Measurements from ENCODE around the gene SLC30A4. TPM values are rescaled to one million over a fixed set of nuclear protein-coding genes. Genes with fewer than 3 reads are reported as not detected.
A peak's percentile ranks its signal among the peaks of the same experiment; 100 is the strongest.

Gene SLC30A4
- total and polyA plus RNA-seq, 8 donors = 0.76 to 12.9 (median 2.4) TPM

DNA sequence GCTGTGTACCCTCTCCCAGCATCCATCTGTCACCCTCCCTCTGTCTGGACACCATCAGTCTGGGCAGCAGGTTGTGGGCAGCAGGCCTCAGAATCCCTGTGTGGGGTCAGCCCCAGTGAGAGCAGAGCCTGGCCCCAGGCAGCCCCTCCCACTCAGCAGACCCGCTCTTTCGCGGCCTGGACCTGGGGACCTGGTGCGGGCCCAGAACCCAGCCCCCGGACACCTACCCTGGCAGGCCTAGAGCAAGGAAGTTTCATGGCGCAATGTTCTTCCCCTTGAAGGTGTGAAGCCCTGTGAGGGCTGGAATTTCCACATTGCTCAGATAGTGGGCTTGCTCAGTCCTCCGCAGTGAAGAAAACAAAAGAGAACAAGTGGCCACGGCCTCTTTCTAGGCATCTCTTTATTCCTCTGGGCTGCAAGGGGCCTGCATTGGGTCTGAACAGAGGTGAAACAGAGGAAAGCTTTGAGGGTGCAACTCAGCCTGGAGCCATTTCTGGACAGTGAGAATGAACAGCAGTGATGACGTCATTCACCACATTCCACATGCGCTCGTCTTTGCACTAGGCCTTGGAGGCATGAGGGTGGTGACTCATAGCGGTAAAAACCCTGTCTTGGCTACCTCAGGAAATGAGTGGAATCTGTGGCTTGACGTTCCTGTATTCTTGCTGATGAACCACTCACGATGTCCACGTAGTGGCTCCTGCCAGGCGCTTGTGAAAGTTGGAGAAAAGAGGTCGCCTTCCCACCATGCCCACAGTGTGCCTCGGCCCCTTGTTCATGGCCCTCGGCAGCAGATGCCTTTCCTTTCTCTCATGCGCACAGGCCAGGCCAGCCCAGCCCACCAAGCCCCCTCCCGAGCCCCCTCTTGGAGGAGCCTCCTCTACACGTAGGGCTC, 66.1 kb downstream of the SLC30A4 start:
- no peak overlapping the region for H3K4me3 ChIP-seq
- peaks cover 0 to 6% (median 2%) of the 10 kb centered on the region in 4 donors for H3K36me3 ChIP-seq
- H3K4me1 ChIP-seq = peaks cover 13 to 59% (median 38%) of the 10 kb centered on the region in 4 donors
- H3K9me3 ChIP-seq = no peaks in the 10 kb centered on the region
- H3K27ac ChIP-seq = peak overlapping the region; percentile 35 to 88 (median 83)
- WGBS, 5 donors = 47 to 75% (median 72%) methylated on average over 21 to 22 of the region's 22 CpGs
- no peak for TF ChIP-seq POLR2A (IDR thresholded peaks at IDR 0.05)
- TF ChIP-seq POLR2AphosphoS5 (IDR thresholded peaks at IDR 0.05) = peak in 2 of 3 donors; percentile 52 to 83
- no peaks in the 10 kb centered on the region for H3K27me3 ChIP-seq
- peak; percentile 55 to 80 for DNase-seq
- intact Hi-C loops (cut with DNase I; ENCODE audit: low total_unique reads) = no loop called here

DNA sequence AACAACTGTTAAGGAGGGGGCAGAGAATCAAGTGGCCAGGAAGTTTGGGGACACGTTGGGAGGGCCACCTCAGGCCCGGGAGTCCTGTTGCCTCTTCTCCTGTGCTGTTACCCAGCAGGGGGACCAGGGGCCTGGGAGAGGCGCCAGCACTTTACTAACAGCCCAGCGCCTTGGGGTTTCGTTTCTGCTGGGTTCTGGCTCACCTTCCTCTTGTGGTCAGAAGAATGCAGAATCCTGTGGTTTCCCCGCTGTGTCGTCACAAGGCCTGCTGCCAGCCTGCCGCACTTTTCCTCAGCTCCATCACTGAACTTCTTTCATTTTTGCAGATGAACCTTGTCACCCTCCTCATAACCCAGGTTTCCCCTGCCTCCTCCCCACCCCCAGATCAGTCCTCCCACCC, 67.7 kb downstream of the SLC30A4 start:
- Histone ChIP-seq H3K27me3 (no peaks in the 10 kb centered on the region), H3K36me3 (no peaks in the 10 kb centered on the region), H3K4me1 (peaks cover 13 to 61% (median 39%) of the 10 kb centered on the region in 4 donors), H3K4me3 (no peak overlapping the region), H3K27ac (peak overlapping the region; percentile 22 to 88 (median 83)), H3K9me3 (no peaks in the 10 kb centered on the region)
- peak in 2 of 3 donors; percentile 35 to 39 for TF ChIP-seq POLR2AphosphoS5 (IDR thresholded peaks at IDR 0.05)
- no peak for TF ChIP-seq EP300 (IDR thresholded peaks at IDR 0.05)
- intact Hi-C loops (cut with DNase I; ENCODE audit: low total_unique reads) = no loop called here
- DNase-seq = peak; percentile 70 to 86
- 10 to 37% (median 19%) methylated on average over 8 of the region's 8 CpGs for WGBS, 5 donors

DNA sequence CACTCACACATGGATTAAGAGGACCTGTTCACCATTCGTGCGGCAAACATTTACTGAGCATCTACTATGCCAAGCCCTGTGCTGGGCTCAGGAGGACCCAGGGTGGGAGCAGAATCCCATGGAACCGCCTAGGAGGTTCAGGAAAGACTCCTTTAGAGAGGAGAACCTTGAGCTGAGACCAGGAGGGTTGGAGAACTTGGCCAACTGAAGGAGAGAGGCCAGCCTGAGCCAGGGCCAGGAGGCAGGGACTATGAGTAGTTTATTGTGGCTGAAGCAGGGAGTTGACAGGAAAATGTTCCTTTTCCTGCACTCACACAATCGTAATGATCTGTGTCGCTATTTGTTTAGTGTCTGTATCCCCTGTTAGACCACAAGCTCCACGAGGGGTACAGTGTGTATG, 71.3 kb downstream of the SLC30A4 start:
- DNase-seq = no peak
- TF ChIP-seq POLR2A (IDR thresholded peaks at IDR 0.05) (no peak), EP300 (IDR thresholded peaks at IDR 0.05) (no peak), POLR2AphosphoS5 (IDR thresholded peaks at IDR 0.05) (no peak)
- TF ChIP-seq, protein P1, sequence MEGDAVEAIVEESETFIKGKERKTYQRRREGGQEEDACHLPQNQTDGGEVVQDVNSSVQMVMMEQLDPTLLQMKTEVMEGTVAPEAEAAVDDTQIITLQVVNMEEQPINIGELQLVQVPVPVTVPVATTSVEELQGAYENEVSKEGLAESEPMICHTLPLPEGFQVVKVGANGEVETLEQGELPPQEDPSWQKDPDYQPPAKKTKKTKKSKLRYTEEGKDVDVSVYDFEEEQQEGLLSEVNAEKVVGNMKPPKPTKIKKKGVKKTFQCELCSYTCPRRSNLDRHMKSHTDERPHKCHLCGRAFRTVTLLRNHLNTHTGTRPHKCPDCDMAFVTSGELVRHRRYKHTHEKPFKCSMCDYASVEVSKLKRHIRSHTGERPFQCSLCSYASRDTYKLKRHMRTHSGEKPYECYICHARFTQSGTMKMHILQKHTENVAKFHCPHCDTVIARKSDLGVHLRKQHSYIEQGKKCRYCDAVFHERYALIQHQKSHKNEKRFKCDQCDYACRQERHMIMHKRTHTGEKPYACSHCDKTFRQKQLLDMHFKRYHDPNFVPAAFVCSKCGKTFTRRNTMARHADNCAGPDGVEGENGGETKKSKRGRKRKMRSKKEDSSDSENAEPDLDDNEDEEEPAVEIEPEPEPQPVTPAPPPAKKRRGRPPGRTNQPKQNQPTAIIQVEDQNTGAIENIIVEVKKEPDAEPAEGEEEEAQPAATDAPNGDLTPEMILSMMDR (IDR thresholded peaks at IDR 0.05) = no peak
- 78 to 92% (median 85%) methylated on average over 6 of the region's 6 CpGs for WGBS, 5 donors
- peak overlapping the region in 4 of 5 donors; percentile 79 to 93 (median 83) for H3K27ac ChIP-seq
- H3K27me3 ChIP-seq = no peaks in the 10 kb centered on the region
- H3K9me3 ChIP-seq = no peaks in the 10 kb centered on the region
- H3K4me1 ChIP-seq = peaks cover 10 to 62% (median 40%) of the 10 kb centered on the region in 4 donors
- intact Hi-C loops (cut with DNase I; ENCODE audit: low total_unique reads) = no loop called here
- H3K36me3 ChIP-seq = no peaks in the 10 kb centered on the region
- H3K4me3 ChIP-seq = peak overlapping the region in 2 of 4 donors; percentile 22 to 44

DNA sequence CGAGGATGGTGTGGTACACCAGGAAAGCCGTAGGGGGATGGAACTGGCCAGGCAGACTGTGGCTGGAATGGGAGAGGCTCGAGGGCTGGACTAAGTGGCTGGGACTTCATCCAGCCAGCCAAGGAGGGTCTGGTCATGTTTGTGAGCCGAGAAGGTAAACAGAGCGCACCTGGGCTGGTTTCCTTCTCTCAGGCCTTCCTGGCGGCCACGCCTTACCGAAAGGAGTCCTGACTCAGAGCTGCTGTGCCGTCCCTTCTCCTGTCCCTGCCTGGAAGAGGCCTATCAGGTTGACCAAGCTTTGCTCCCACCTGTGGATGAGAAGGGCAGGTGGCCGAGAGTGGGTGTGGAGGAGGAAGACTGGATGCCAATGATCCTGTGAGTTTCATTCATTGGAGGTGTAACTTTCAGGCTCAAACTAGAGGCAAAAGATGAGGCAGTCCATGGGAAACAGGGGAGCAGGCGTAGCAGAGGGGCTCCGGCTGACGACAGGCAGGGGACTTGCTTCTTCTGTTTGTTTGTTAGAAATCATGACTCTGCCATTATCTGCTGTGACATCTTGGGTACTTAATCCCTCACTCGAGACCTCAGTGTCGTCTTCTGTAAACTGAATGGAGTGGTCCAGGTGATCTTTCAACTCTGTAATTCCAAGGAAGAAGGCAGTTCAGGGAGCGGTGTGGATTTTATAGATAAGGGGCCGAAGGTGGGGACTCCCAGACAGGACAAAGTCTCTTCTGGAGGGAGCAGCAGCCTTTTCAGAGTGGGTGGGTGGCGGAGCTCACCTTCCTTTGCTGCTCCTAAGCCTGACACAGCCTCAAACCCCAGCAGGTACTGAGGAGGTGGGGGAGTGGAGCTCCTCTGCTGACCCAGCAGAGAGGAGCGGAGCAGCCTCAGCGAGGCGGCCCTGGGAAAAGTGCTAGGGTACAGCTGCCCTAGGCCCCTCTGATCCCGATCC, 72.4 kb downstream of the SLC30A4 start:
- peak; percentile 92 to 93 for DNase-seq
- peak overlapping the region; percentile 18 to 44 (median 28) for H3K4me3 ChIP-seq
- peak overlapping the region; percentile 75 to 93 (median 79) for H3K27ac ChIP-seq
- peaks cover 8 to 58% (median 43%) of the 10 kb centered on the region in 4 donors for H3K4me1 ChIP-seq
- no peaks in the 10 kb centered on the region for H3K36me3 ChIP-seq
- intact Hi-C loops (cut with DNase I; ENCODE audit: low total_unique reads) = no loop called here
- H3K27me3 ChIP-seq = no peaks in the 10 kb centered on the region
- TF ChIP-seq EP300 (IDR thresholded peaks at IDR 0.05) = no peak
- TF ChIP-seq POLR2AphosphoS5 (IDR thresholded peaks at IDR 0.05) = peak in 2 of 3 donors; percentile 85
- WGBS, 5 donors = 38 to 60% (median 43%) methylated on average over 20 to 22 of the region's 22 CpGs
- H3K9me3 ChIP-seq = no peaks in the 10 kb centered on the region

DNA sequence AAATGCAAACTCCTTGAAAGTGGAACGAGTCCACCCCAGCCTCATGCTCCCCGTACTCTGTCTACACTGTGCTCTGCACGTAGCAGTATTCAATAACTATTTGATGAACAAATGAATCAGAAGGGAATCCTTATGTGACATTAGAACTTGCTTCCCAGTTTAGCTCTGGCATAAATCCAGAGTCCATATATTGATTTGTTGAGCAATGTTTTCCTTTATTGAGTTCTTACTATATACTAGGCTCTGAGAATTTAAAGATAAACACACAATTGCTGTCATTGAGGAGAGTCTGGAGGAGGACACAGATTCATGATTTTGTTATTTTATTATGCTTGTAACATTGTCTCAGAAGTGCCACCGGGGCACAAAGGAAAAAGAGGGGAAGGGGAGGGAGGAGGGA, 73.2 kb downstream of the SLC30A4 start:
- intact Hi-C loops (cut with DNase I; ENCODE audit: low total_unique reads) = no loop called here
- WGBS, 5 donors = 51 to 64% (median 56%) methylated on average over 4 of the region's 4 CpGs
- no peaks in the 10 kb centered on the region for H3K36me3 ChIP-seq
- H3K27ac ChIP-seq = peak overlapping the region; percentile 75 to 93 (median 79)
- DNase-seq = peak in 1 of 2 donors; percentile 20
- H3K27me3 ChIP-seq = no peaks in the 10 kb centered on the region
- TF ChIP-seq, protein P1 (IDR thresholded peaks at IDR 0.05) = no peak
- TF ChIP-seq EP300 (IDR thresholded peaks at IDR 0.05) (no peak), POLR2AphosphoS5 (IDR thresholded peaks at IDR 0.05) (no peak), POLR2A (IDR thresholded peaks at IDR 0.05) (no peak)
- H3K4me1 ChIP-seq = peaks cover 14 to 53% (median 40%) of the 10 kb centered on the region in 4 donors
- H3K4me3 ChIP-seq = peak overlapping the region in 1 of 4 donors; percentile 44
- no peaks in the 10 kb centered on the region for H3K9me3 ChIP-seq
